H7 (cell line): Measurements from ENCODE around the gene EVC2. TPM values are rescaled to one million over a fixed set of nuclear protein-coding genes. Genes with fewer than 3 reads are reported as not detected.

Source experiments
- DNase-seq: peaks from one replicate; pipeline ENCODE4 v3.0.0; 2012
- H3K27me3 ChIP-seq: 2 replicates; pipeline ENCODE4 v1.6.0; 2011; ENCODE audit warnings: mild to moderate bottlenecking, low read length; ENCODE audit not compliant: control insufficient read depth, insufficient read depth
- H3K36me3 ChIP-seq: replicated peaks from 2 replicates; pipeline ENCODE4 v1.5.1; 2011; ENCODE audit warnings: low read length; ENCODE audit not compliant: control insufficient read depth, insufficient read depth
- H3K4me3 ChIP-seq: 2 replicates; pipeline ENCODE4 v1.5.1; 2011; ENCODE audit warnings: low read depth, mild to moderate bottlenecking, control low read depth, low read length, moderate library complexity; ENCODE audit not compliant: insufficient read depth
- total RNA-seq: library from RNA; depleted of rRNA; stranded (reverse); fragments of >200 nt; shearing (Covaris generic); gene quantifications from 2 replicates; pipeline ENCODE4 v1.2.3, GENCODE V29; 2014; rRNA removed

The EVC2 gene
- total RNA-seq, result 6.2 and 7.5 TPM in 2 replicates

- Histone ChIP-seq H3K27me3 (peaks cover 14% of the 10 kb centered on the region), H3K36me3 (no peaks in the 10 kb centered on the region; the same call in 1 of the 2 replicates), H3K4me3 (peak within 1 kb of the TSS; percentile 70)
- DNase-seq, result peak; percentile 89
These were observed at the start of gene EVC2 for GRCh38 chr4:5708449-5709206. EVC2 (minus strand) TSS chr4:5708559; CDS start chr4:5708513, 46 bp downstream.

- Histone ChIP-seq H3K27me3 (no peaks in the 10 kb centered on the region), H3K36me3 (peaks cover 9% of the 10 kb centered on the region), H3K4me3 (no peak overlapping the region)
- no peak for DNase-seq
These were observed 49.6 kb upstream of the EVC2 start for GRCh38 chr4:5757954-5758353.

- no peak overlapping the region for H3K4me3 ChIP-seq
- peaks cover 9% of the 10 kb centered on the region for H3K36me3 ChIP-seq
- H3K27me3 ChIP-seq, result no peaks in the 10 kb centered on the region
- no peak for DNase-seq
These were observed 49.2 kb upstream of the EVC2 start for GRCh38 chr4:5757536-5757935.

- no peaks in the 10 kb centered on the region for H3K27me3 ChIP-seq
- no peak overlapping the region for H3K4me3 ChIP-seq
- H3K36me3 ChIP-seq, result peaks cover 9% of the 10 kb centered on the region
- peak; percentile 61 for DNase-seq
These were observed 48.7 kb upstream of the EVC2 start for GRCh38 chr4:5757091-5757490.

- Histone ChIP-seq H3K36me3 (peaks cover 9% of the 10 kb centered on the region), H3K4me3 (no peak overlapping the region), H3K27me3 (no peaks in the 10 kb centered on the region)
- DNase-seq, result no peak
These were observed 47.9 kb upstream of the EVC2 start for GRCh38 chr4:5756271-5756670.

GRCh38 chr4:5755679-5756078, 47.3 kb upstream of the EVC2 start:
- Histone ChIP-seq H3K36me3 (peaks cover 9% of the 10 kb centered on the region), H3K4me3 (no peak overlapping the region), H3K27me3 (no peaks in the 10 kb centered on the region)
- no peak for DNase-seq

- no peak overlapping the region for H3K4me3 ChIP-seq
- no peaks in the 10 kb centered on the region for H3K27me3 ChIP-seq
- H3K36me3 ChIP-seq, result peaks cover 10% of the 10 kb centered on the region
- no peak for DNase-seq
These were observed 46.8 kb upstream of the EVC2 start for GRCh38 chr4:5755161-5755560.

GRCh38 chr4:5754529-5754881, 46.1 kb upstream of the EVC2 start:
- no peak for DNase-seq
- Histone ChIP-seq H3K27me3 (no peaks in the 10 kb centered on the region), H3K36me3 (peaks cover 10% of the 10 kb centered on the region)

GRCh38 chr4:5753766-5754528, 45.6 kb upstream of the EVC2 start:
- no peaks in the 10 kb centered on the region for H3K27me3 ChIP-seq
- no peak for DNase-seq
- peaks cover 10% of the 10 kb centered on the region for H3K36me3 ChIP-seq
- no peak overlapping the region for H3K4me3 ChIP-seq

More at GRCh38 chr4:5754529-5754881, 46.1 kb upstream of the EVC2 start:
- no peak overlapping the region for H3K4me3 ChIP-seq

GRCh38 chr4:5753366-5753765, 45.0 kb upstream of the EVC2 start:
- Histone ChIP-seq H3K36me3 (peaks cover 10% of the 10 kb centered on the region), H3K4me3 (no peak overlapping the region), H3K27me3 (no peaks in the 10 kb centered on the region)
- DNase-seq, result no peak

GRCh38 chr4:5752376-5753184, 44.2 kb upstream of the EVC2 start:
- DNase-seq, result peak; percentile 90
- Histone ChIP-seq H3K4me3 (no peak overlapping the region), H3K27me3 (no peaks in the 10 kb centered on the region), H3K36me3 (peaks cover 10% of the 10 kb centered on the region)

GRCh38 chr4:5751666-5752375, 43.5 kb upstream of the EVC2 start:
- H3K4me3 ChIP-seq, result no peak overlapping the region
- DNase-seq, result no peak
- H3K36me3 ChIP-seq, result peaks cover 8% of the 10 kb centered on the region
- no peaks in the 10 kb centered on the region for H3K27me3 ChIP-seq

GRCh38 chr4:5750946-5751665, 42.7 kb upstream of the EVC2 start:
- Histone ChIP-seq H3K27me3 (no peaks in the 10 kb centered on the region), H3K36me3 (peaks cover 5% of the 10 kb centered on the region), H3K4me3 (no peak overlapping the region)
- peak; percentile 66 for DNase-seq
